PC-9 (cell line): ENCODE measurements around the gene SIGLEC7. TPM values are rescaled to one million over a fixed set of nuclear protein-coding genes. Genes with fewer than 3 reads are reported as not detected.

ENCODE experiments used
- BruUV-seq: library from RNA; stranded (reverse); fragments of 400-500 nt; replicated peaks from 2 replicates; lab custom pipeline; 2021; lab: Mats Ljungman, UMichigan
- CTCF ChIA-PET: fragments of 300-600 bp; sonication (Branson Sonifier 250); formaldehyde crosslinking; loops from one replicate; lab custom pipeline; 2022; ENCODE audit warnings: antibody characterized with exemption; lab: Charles Lee
- POLR2A ChIA-PET: fragments of 300-600 bp; sonication (Branson Sonifier 250); formaldehyde crosslinking; loops from one replicate; lab custom pipeline; 2022; ENCODE audit warnings: antibody characterized with exemption; ENCODE audit not compliant: unreplicated experiment; lab: Charles Lee
- DNase-seq, 2 experiments: peaks; one replicate each; pipeline versions ENCODE4 v3.0.0 to v3.0.0-alpha.2; 2015 to 2022; ENCODE audit warnings: mixed read lengths in 1 of 2
- H2AFZ ChIP-seq: fragments of 200-600 bp; sonication (generic); 2 replicates; pipeline ENCODE4 v1.8.1; 2017; ENCODE audit warnings: antibody characterized with exemption
- H3F3A ChIP-seq: fragments of 200-600 bp; sonication (generic); 2 replicates; pipeline ENCODE4 v1.8.1; 2017; ENCODE audit warnings: antibody characterized with exemption, mild to moderate bottlenecking, low read depth; ENCODE audit not compliant: insufficient read depth
- H3K27ac ChIP-seq: fragments of 200-600 bp; sonication (generic); 2 replicates; pipeline ENCODE4 v1.6.1; 2016; ENCODE audit warnings: mixed run types
- H3K27me3 ChIP-seq: fragments of 200-600 bp; sonication (generic); 2 replicates; pipeline ENCODE4 v1.6.1; 2016; ENCODE audit warnings: low read depth, mixed run types; ENCODE audit not compliant: insufficient read depth
- H3K36me3 ChIP-seq: fragments of 200-600 bp; sonication (generic); 2 replicates; pipeline ENCODE4 v1.6.1; 2016; ENCODE audit warnings: low read depth, mixed run types
- H3K4me1 ChIP-seq: fragments of 200-600 bp; sonication (generic); replicated peaks from 2 replicates; pipeline ENCODE4 v1.6.1; 2016; ENCODE audit warnings: mixed run types; ENCODE audit not compliant: insufficient read depth
- H3K4me2 ChIP-seq: fragments of 200-600 bp; sonication (generic); 2 replicates; pipeline ENCODE4 v1.6.1; 2017; ENCODE audit warnings: mixed run types
- H3K4me3 ChIP-seq: fragments of 200-600 bp; sonication (generic); 2 replicates; pipeline ENCODE4 v1.6.1; 2016; ENCODE audit warnings: mixed run types
- H3K79me2 ChIP-seq: fragments of 200-600 bp; sonication (generic); 2 replicates; pipeline ENCODE4 v1.6.1; 2017; ENCODE audit warnings: low read depth, mixed run types
- H3K9me2 ChIP-seq: fragments of 200-600 bp; sonication (generic); 2 replicates; pipeline ENCODE4 v1.8.1; 2017; ENCODE audit warnings: mild to moderate bottlenecking; ENCODE audit not compliant: insufficient read depth
- H3K9me3 ChIP-seq: fragments of 200-600 bp; sonication (generic); 2 replicates; pipeline ENCODE4 v1.8.1; 2016; ENCODE audit warnings: low read depth; ENCODE audit not compliant: insufficient read depth
- H4K20me1 ChIP-seq: fragments of 200-600 bp; sonication (generic); 2 replicates; pipeline ENCODE4 v1.8.1; 2017; ENCODE audit not compliant: insufficient read depth
- CTCF ChIP-seq: fragments of 200-600 bp; sonication (generic); conservative IDR thresholded peaks from 2 replicates; pipeline ENCODE4 v1.6.1; 2017; ENCODE audit warnings: mixed run types, antibody characterized with exemption, mild to moderate bottlenecking, moderate library complexity
- EZH2 ChIP-seq: fragments of 200-600 bp; sonication (generic); IDR thresholded peaks from 2 replicates; pipeline ENCODE4 v1.8.0; 2017; ENCODE audit warnings: antibody characterized with exemption, low read depth
- intact Hi-C: fragments of 100-400 bp; cut with micrococcal nuclease; formaldehyde crosslinking; loops from one replicate; pipeline ENCODE4 v1.10.0; 2022; ENCODE audit not compliant: unreplicated experiment
- total RNA-seq: library from RNA; stranded (reverse); gene quantifications from 2 replicates; pipeline ENCODE4 v1.2.3, GENCODE V29; 2021

SIGLEC7 gene
- total RNA-seq, 1 experiment from 2014 or later: not detected

- Histone ChIP-seq H3K4me3 (no peak overlapping the region), H3K36me3 (no peaks in the 10 kb centered on the region), H3K27ac (no peak overlapping the region), H3K9me2 (no peaks in the 10 kb centered on the region), H3K27me3 (peaks cover 97% of the 10 kb centered on the region), H3F3A (no peaks in the 10 kb centered on the region), H4K20me1 (no peaks in the 10 kb centered on the region), H3K4me1 (no peaks in the 10 kb centered on the region), H2AFZ (0 out of 2 replicates have a peak overlapping the region, but pooled peaks have one; percentile 26), H3K4me2 (no peak overlapping the region), H3K9me3 (no peaks in the 10 kb centered on the region), H3K79me2 (no peaks in the 10 kb centered on the region)
- no TSS peak for BruUV-seq
- no peak for TF ChIP-seq CTCF
- TF ChIP-seq EZH2: no peak
- ChIA-PET POLR2A (no interaction called here), CTCF (interaction anchor here (0.6 kb wide), 1 partner anchor 1312 kb away, joined by 12 read pairs; no protein-coding TSS in a partner anchor)
- DNase-seq: no peak
- intact Hi-C loops: no loop called here
These were observed 19.8 kb upstream of the SIGLEC7 start for GRCh38 chr19:51122112-51122981.

GRCh38 chr19:51123381-51123800 is 18.7 kb upstream of the SIGLEC7 start:
- no TSS peak for BruUV-seq
- H2AFZ ChIP-seq: no peak overlapping the region
- intact Hi-C loops: no loop called here

DNA sequence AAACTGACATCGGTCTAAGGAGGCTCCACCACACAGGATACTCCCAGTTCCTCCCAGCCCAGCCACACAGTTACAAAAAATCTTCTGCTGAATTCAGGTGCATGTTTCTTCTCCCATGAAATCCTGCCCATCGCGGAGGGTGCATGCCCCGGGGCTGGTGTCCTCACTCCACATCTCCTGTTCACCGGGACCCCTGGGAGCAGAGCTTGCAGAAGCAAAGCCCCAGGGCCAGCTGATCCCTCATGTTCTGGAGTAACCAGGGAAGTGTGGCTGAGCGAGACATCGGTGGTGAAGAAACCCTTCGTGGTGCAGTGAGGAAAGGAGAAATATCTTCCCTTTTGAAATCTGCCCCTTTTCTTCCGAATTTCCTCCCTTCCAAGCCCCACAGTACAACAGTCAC is 18.3 kb upstream of the SIGLEC7 start:
- BruUV-seq: no TSS peak
- no peaks in the 10 kb centered on the region for H3K9me3 ChIP-seq

More at GRCh38 chr19:51123381-51123800, 18.7 kb upstream of the SIGLEC7 start:
- no peaks in the 10 kb centered on the region for H4K20me1 ChIP-seq
- no peaks in the 10 kb centered on the region for H3K9me3 ChIP-seq
- H3K9me2 ChIP-seq: no peaks in the 10 kb centered on the region
- no peak for DNase-seq
- no peak overlapping the region for H3K27ac ChIP-seq
- no peak overlapping the region for H3K4me3 ChIP-seq
- no peaks in the 10 kb centered on the region for H3K4me1 ChIP-seq
- no peak for TF ChIP-seq EZH2
- TF ChIP-seq CTCF: no peak
- peaks cover 97% of the 10 kb centered on the region for H3K27me3 ChIP-seq
- no peaks in the 10 kb centered on the region for H3F3A ChIP-seq
- no peaks in the 10 kb centered on the region for H3K79me2 ChIP-seq
- no peaks in the 10 kb centered on the region for H3K36me3 ChIP-seq
- no peak overlapping the region for H3K4me2 ChIP-seq
- POLR2A ChIA-PET: no interaction called here
- CTCF ChIA-PET: no interaction called here

More for the DNA sequence above, 18.3 kb upstream of the SIGLEC7 start:
- CTCF ChIA-PET: no interaction called here
- POLR2A ChIA-PET: no interaction called here
- H3K9me2 ChIP-seq: no peaks in the 10 kb centered on the region
- no peak for TF ChIP-seq CTCF
- no peak for TF ChIP-seq EZH2
- no peak overlapping the region for H3K4me2 ChIP-seq
- DNase-seq: no peak
- no peaks in the 10 kb centered on the region for H3K36me3 ChIP-seq
- 0 out of 2 replicates have a peak, but pooled peaks cover 3% of the 10 kb centered on the region for H3K4me1 ChIP-seq
- H3K27me3 ChIP-seq: peaks cover 98% of the 10 kb centered on the region
- intact Hi-C loops: no loop called here
- H3F3A ChIP-seq: peaks cover 4% of the 10 kb centered on the region; the same call in 1 of the 2 replicates
- no peak overlapping the region for H2AFZ ChIP-seq
- no peaks in the 10 kb centered on the region for H4K20me1 ChIP-seq
- no peak overlapping the region for H3K4me3 ChIP-seq
- no peak overlapping the region for H3K27ac ChIP-seq
- H3K79me2 ChIP-seq: no peaks in the 10 kb centered on the region
